Loucy (cell line): ENCODE measurements around the gene TBC1D22A.

ENCODE experiments used
- CTCF ChIP-seq: fragments of 200-600 bp; sonication (generic); conservative IDR thresholded peaks from 2 replicates; pipeline ENCODE4 v1.5.1; 2014; ENCODE audit warnings: mild to moderate bottlenecking, antibody characterized with exemption, low read length
- EZH2phosphoT487 ChIP-seq: fragments of 200-600 bp; IDR thresholded peaks from 2 replicates; pipeline ENCODE4 v1.6.1; 2018; ENCODE audit warnings: antibody characterized with exemption, mild to moderate bottlenecking, moderate library complexity, borderline replicate concordance

GRCh38 chr22:47134222-47134621 lies 371.8 kb downstream of the TBC1D22A start:
- no peak for TF ChIP-seq CTCF
- no peak for TF ChIP-seq EZH2phosphoT487
